Nephron (organoid): ENCODE data around the gene EMCN.

Source experiments
- H3K27ac Mint-ChIP-seq, 3 experiments: 2 replicates each; pipeline ENCODE4 v1.8.0; 2020; ENCODE audit warnings: mixed read lengths in 3 of 3, mild to moderate bottlenecking in 2 of 3, moderate library complexity in 1 of 3
- H3K27me3 Mint-ChIP-seq: 2 replicates; pipeline ENCODE4 v1.8.0; 2021; ENCODE audit warnings: low read depth, mild to moderate bottlenecking, moderate library complexity, mixed read lengths
- H3K36me3 Mint-ChIP-seq: 2 replicates; pipeline ENCODE4 v1.8.0; 2020; ENCODE audit warnings: low read depth, mixed read lengths
- H3K4me1 Mint-ChIP-seq: 2 replicates; pipeline ENCODE4 v1.8.0; 2020; ENCODE audit warnings: mixed read lengths
- H3K4me3 Mint-ChIP-seq, 3 experiments: 2 replicates each; pipeline ENCODE4 v1.8.0; 2020; ENCODE audit warnings: mild to moderate bottlenecking in 3 of 3, mixed read lengths in 3 of 3, moderate library complexity in 2 of 3
- H3K9me3 Mint-ChIP-seq: 2 replicates; pipeline ENCODE4 v1.8.0; 2020; ENCODE audit warnings: mixed read lengths
- CTCF ChIP-seq, 3 experiments: fragments of 200-600 bp; sonication (generic); IDR thresholded peaks; one replicate each; pipeline ENCODE4 v1.5.0; 2021; ENCODE audit warnings: antibody characterized with exemption in 3 of 3; ENCODE audit not compliant: unreplicated experiment in 3 of 3

EMCN gene

DNA sequence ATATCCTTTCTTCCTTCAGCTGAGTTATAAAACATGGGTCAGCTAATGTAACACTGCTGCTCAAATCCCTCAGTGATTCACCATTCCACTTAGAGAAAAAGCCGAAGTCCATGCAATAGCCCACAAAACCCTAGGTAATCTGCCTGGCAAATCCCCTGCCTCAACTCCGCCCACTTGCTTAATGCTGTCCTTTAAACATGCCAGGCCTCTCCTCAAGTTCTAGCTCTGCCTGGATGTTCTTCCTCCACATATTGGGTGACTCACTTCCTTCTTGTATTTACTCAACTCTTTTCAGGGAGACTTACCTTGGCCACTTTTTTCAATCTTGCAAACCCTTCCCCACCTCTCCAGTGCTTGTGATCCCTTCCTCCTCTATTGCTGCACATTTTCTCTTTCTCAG is 89.8 kb downstream of the EMCN start:
- H3K27me3 Mint-ChIP-seq: no peaks in the 10 kb centered on the region
- H3K4me1 Mint-ChIP-seq: peaks cover 5% of the 10 kb centered on the region
- no peak overlapping the region for H3K27ac Mint-ChIP-seq
- H3K9me3 Mint-ChIP-seq: no peaks in the 10 kb centered on the region
- no peak for TF ChIP-seq CTCF (IDR thresholded peaks at IDR 0.05; ENCODE audit: unreplicated experiment in 3 of 3)
- no peaks in the 10 kb centered on the region for H3K36me3 Mint-ChIP-seq
- H3K4me3 Mint-ChIP-seq: no peak overlapping the region

- TF ChIP-seq CTCF (IDR thresholded peaks at IDR 0.05; ENCODE audit: unreplicated experiment in 3 of 3): no peak
- no peaks in the 10 kb centered on the region for H3K27me3 Mint-ChIP-seq
- no peaks in the 10 kb centered on the region for H3K9me3 Mint-ChIP-seq
- no peaks in the 10 kb centered on the region for H3K36me3 Mint-ChIP-seq
- H3K4me3 Mint-ChIP-seq: no peak overlapping the region
- H3K4me1 Mint-ChIP-seq: peaks cover 22% of the 10 kb centered on the region
- no peak overlapping the region for H3K27ac Mint-ChIP-seq
Observed at GRCh38 chr4:100424376-100424775, 93.4 kb downstream of the EMCN start.

DNA sequence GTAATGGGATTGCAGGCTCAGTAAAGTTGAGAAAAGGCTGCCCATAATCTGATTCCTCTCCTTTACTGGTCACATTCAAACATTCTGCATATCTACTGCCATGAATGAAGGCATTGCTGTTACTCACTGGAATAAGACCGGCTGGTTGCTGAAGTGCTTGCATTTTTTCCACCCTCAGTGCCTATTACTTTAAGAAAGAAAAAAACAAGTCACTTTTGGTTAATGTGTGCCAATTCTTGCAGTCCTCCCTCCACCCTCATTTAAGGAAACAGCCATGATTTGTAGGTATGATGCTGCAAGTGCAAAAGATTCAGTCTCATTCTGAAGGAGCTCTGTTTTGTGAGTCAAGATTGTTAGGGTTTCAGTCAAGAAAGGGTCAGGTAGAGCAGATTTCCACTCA is 94.9 kb downstream of the EMCN start:
- Mint-ChIP-seq H3K27ac (no peak overlapping the region), H3K36me3 (no peaks in the 10 kb centered on the region), H3K27me3 (no peaks in the 10 kb centered on the region), H3K4me3 (no peak overlapping the region), H3K9me3 (no peaks in the 10 kb centered on the region), H3K4me1 (peaks cover 30% of the 10 kb centered on the region)
- TF ChIP-seq CTCF (IDR thresholded peaks at IDR 0.05; ENCODE audit: unreplicated experiment in 3 of 3): no peak

GRCh38 chr4:100421361-100421978 is 96.4 kb downstream of the EMCN start:
- Mint-ChIP-seq H3K9me3 (no peaks in the 10 kb centered on the region), H3K4me1 (peaks cover 36% of the 10 kb centered on the region), H3K27ac (no peak overlapping the region), H3K27me3 (no peaks in the 10 kb centered on the region), H3K4me3 (no peak overlapping the region), H3K36me3 (no peaks in the 10 kb centered on the region)
- peak; percentile 44 to 64 (median 62) for TF ChIP-seq CTCF (IDR thresholded peaks at IDR 0.05; ENCODE audit: unreplicated experiment in 3 of 3)

GRCh38 chr4:100420571-100420970 is 97.3 kb downstream of the EMCN start:
- no peak overlapping the region for H3K4me3 Mint-ChIP-seq
- no peaks in the 10 kb centered on the region for H3K9me3 Mint-ChIP-seq
- peaks cover 36% of the 10 kb centered on the region for H3K4me1 Mint-ChIP-seq
- H3K27me3 Mint-ChIP-seq: no peaks in the 10 kb centered on the region
- H3K36me3 Mint-ChIP-seq: no peaks in the 10 kb centered on the region
- no peak for TF ChIP-seq CTCF (IDR thresholded peaks at IDR 0.05; ENCODE audit: unreplicated experiment in 3 of 3)
- no peak overlapping the region for H3K27ac Mint-ChIP-seq

DNA sequence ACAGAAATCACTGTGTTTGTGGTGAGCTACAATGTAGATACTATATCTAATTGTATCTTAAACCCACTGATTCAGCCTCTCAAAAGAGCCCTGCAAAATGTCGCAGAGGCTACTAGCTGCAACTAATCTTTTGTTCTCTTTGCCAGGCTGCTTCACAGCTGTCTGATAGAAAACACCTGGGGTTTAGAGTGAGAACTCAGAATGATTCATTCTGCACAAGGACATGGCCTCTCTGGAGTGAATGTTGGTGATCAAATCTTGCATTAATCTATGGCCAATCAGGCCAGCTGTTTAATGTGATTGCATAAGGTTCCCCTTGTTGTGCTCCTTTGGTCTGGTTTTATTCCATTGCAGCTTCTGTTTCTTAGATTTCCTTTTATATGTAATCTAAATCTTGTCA is 100.3 kb downstream of the EMCN start:
- Mint-ChIP-seq H3K27me3 (no peaks in the 10 kb centered on the region), H3K36me3 (no peaks in the 10 kb centered on the region), H3K4me3 (no peak overlapping the region), H3K9me3 (no peaks in the 10 kb centered on the region), H3K4me1 (peaks cover 33% of the 10 kb centered on the region), H3K27ac (peak overlapping the region in 2 of 3 experiments; percentile 12 to 17)
- TF ChIP-seq CTCF (IDR thresholded peaks at IDR 0.05; ENCODE audit: unreplicated experiment in 3 of 3): no peak
